HCT116 (cell line): Measurements from ENCODE around the gene TUNAR. TPM values are rescaled to one million over a fixed set of nuclear protein-coding genes. Genes with fewer than 3 reads are reported as not detected.

Experiments used
- ATAC-seq: fragments of 200-7000 bp; cut with Tn5 transposase; 2 replicates; pipeline ENCODE4 v1.9.1; 2020; ENCODE audit warnings: mild to moderate bottlenecking, moderate library complexity
- BruUV-seq: library from RNA; stranded (reverse); fragments of 400-500 nt; replicated peaks from 2 replicates; lab custom pipeline; 2021; lab: Mats Ljungman, UMichigan
- CTCF ChIA-PET: fragments of 300-600 bp; sonication (Branson Sonifier 250); formaldehyde crosslinking; loops from one replicate; lab custom pipeline; 2021; ENCODE audit warnings: antibody characterized with exemption; lab: Charles Lee
- POLR2A ChIA-PET: fragments of 300-600, 350-600 bp; sonication (Branson Sonifier 250); formaldehyde crosslinking; loops from one replicate; lab custom pipeline; 2021; ENCODE audit warnings: antibody characterized with exemption; lab: Charles Lee
- RAD21 ChIA-PET, 2 experiments: fragments of 300-600 bp; sonication (Branson Sonifier 250); formaldehyde crosslinking; loops; one replicate each; lab custom pipeline; 2023; ENCODE audit warnings: low total read pairs in 2 of 2; ENCODE audit not compliant: uncharacterized antibody in 2 of 2, unreplicated experiment in 2 of 2, low non-redundant PET in 1 of 2; lab: Charles Lee
- DNase-seq: peaks from one replicate; pipeline ENCODE4 v3.0.0-alpha.2; 2010; ENCODE audit warnings: low read depth, low spot score
- H2AFZ ChIP-seq: fragments of 200-600 bp; shearing (Covaris generic), sonication (generic); 2 replicates; pipeline ENCODE4 v1.6.1; 2017; ENCODE audit warnings: low read depth, mixed run types, mixed read lengths, antibody characterized with exemption, low read length; ENCODE audit not compliant: poor library complexity, severe bottlenecking
- H3K27ac ChIP-seq: 2 replicates; pipeline ENCODE4 v1.5.1; 2012; ENCODE audit warnings: low read depth, low read length
- H3K27me3 ChIP-seq: fragments of 200-600 bp; sonication (generic); 2 replicates; pipeline ENCODE4 v1.6.1; 2016; ENCODE audit warnings: mixed run types, low read length, mixed read lengths; ENCODE audit not compliant: insufficient read depth
- H3K36me3 ChIP-seq, 2 experiments: fragments of 200-500 bp in 1 of 2; fragments of 200-600 bp in 1 of 2; sonication (Bioruptor generic) in 1 of 2; sonication (generic) in 1 of 2; 2 replicates each; pipeline versions ENCODE4 v1.5.1 to v1.6.1; 2014 to 2016; ENCODE audit warnings: low read length in 2 of 2, inconsistent platforms in 1 of 2, mixed read lengths in 1 of 2, mixed run types in 1 of 2; ENCODE audit not compliant: insufficient read depth in 2 of 2, control insufficient read depth in 1 of 2
- H3K4me1 ChIP-seq, 2 experiments: fragments of 200-600 bp in 1 of 2; sonication (generic) in 1 of 2; 2 replicates each; pipeline versions ENCODE4 v1.5.1 to v1.6.1; 2012 to 2017; ENCODE audit warnings: low read length in 2 of 2, inconsistent platforms in 1 of 2, mild to moderate bottlenecking in 1 of 2, mixed read lengths in 1 of 2, mixed run types in 1 of 2, moderate library complexity in 1 of 2; ENCODE audit not compliant: insufficient read depth in 2 of 2, control insufficient read depth in 1 of 2
- H3K4me2 ChIP-seq: fragments of 200-600 bp; sonication (generic); 2 replicates; pipeline ENCODE4 v1.6.1; 2017; ENCODE audit warnings: mixed run types, low read length, mixed read lengths
- H3K4me3 ChIP-seq, 2 experiments: fragments of 200-600 bp in 1 of 2; sonication (generic) in 1 of 2; replicated peaks in 1 of 2; 2 replicates each; pipeline ENCODE4 v1.5.1; 2011 to 2016; ENCODE audit warnings: low read length in 2 of 2, control low read depth in 1 of 2, low read depth in 1 of 2, mild to moderate bottlenecking in 1 of 2, mixed read lengths in 1 of 2, mixed run types in 1 of 2
- H3K79me2 ChIP-seq: fragments of 200-600 bp; sonication (generic); 2 replicates; pipeline ENCODE4 v1.6.1; 2017; ENCODE audit warnings: mild to moderate bottlenecking, mixed run types, low read length, moderate library complexity, mixed read lengths; ENCODE audit not compliant: insufficient read depth
- H3K9ac ChIP-seq: fragments of 200-600 bp; sonication (generic); 2 replicates; pipeline ENCODE4 v1.6.1; 2016; ENCODE audit warnings: low read length, mixed read lengths
- H3K9me2 ChIP-seq: fragments of 200-600 bp; sonication (generic), shearing (Covaris generic); 2 replicates; pipeline ENCODE4 v1.6.1; 2017; ENCODE audit warnings: mixed run types, mild to moderate bottlenecking, moderate library complexity; ENCODE audit not compliant: insufficient read depth
- H3K9me3 ChIP-seq, 2 experiments: fragments of 200-500 bp in 1 of 2; fragments of 200-600 bp in 1 of 2; sonication (Bioruptor generic) in 1 of 2; sonication (generic) in 1 of 2; 2 replicates each; pipeline ENCODE4 v1.6.1; 2014 to 2017; ENCODE audit warnings: low read length in 2 of 2, mixed read lengths in 2 of 2, inconsistent platforms in 1 of 2, low read depth in 1 of 2, mild to moderate bottlenecking in 1 of 2, mixed run types in 1 of 2, moderate library complexity in 1 of 2; ENCODE audit not compliant: control insufficient read depth in 1 of 2, insufficient read depth in 1 of 2
- H4K20me1 ChIP-seq: fragments of 200-600 bp; sonication (generic), shearing (Covaris generic); 2 replicates; pipeline ENCODE4 v1.6.1; 2017; ENCODE audit warnings: mixed run types, mild to moderate bottlenecking, moderate library complexity; ENCODE audit not compliant: insufficient read depth
- ATF3 ChIP-seq: IDR thresholded peaks from 2 replicates; pipeline ENCODE4 v1.6.1; 2012
- CTCF ChIP-seq, 3 experiments: fragments of 200-600 bp in 1 of 3; sonication (generic) in 1 of 3; IDR thresholded peaks in 2 of 3; conservative IDR thresholded peaks in 1 of 3; 2 replicates each; pipeline ENCODE4 v1.5.1; 2012 to 2017; ENCODE audit warnings: low read depth in 2 of 3, low read length in 2 of 3, antibody characterized with exemption in 1 of 3, borderline replicate concordance in 1 of 3, control low read depth in 1 of 3, mild to moderate bottlenecking in 1 of 3, mixed read lengths in 1 of 3, mixed run types in 1 of 3, moderate library complexity in 1 of 3; ENCODE audit not compliant: insufficient read depth in 1 of 3
- EGR1 ChIP-seq: IDR thresholded peaks from 2 replicates; pipeline ENCODE4 v1.6.1; 2012; ENCODE audit warnings: low read depth
- FOSL1 ChIP-seq: IDR thresholded peaks from 2 replicates; pipeline ENCODE4 v1.6.1; 2012; ENCODE audit warnings: low read depth
- REST ChIP-seq: IDR thresholded peaks from 2 replicates; pipeline ENCODE4 v1.6.1; 2012; ENCODE audit warnings: low read depth
- SRF ChIP-seq: IDR thresholded peaks from 2 replicates; pipeline ENCODE4 v1.6.1; 2012; ENCODE audit warnings: low read depth
- TCF7L2 ChIP-seq: IDR thresholded peaks from 2 replicates; pipeline ENCODE4 v1.7.0; 2011; ENCODE audit warnings: borderline replicate concordance, inconsistent platforms; ENCODE audit not compliant: insufficient read depth, insufficient read length; ENCODE audit errors: extremely low read depth
- YY1 ChIP-seq: IDR thresholded peaks from 2 replicates; pipeline ENCODE4 v1.6.1; 2011; ENCODE audit warnings: low read length, low read depth, moderate library complexity, mild to moderate bottlenecking; ENCODE audit not compliant: insufficient replicate concordance; ENCODE audit errors: extremely low read depth
- intact Hi-C: fragments of 100-400 bp; cut with micrococcal nuclease; formaldehyde crosslinking; loops from 2 replicates; pipeline ENCODE4 v1.10.0; 2022
- total RNA-seq: library from RNA; stranded (reverse); gene quantifications from one replicate; pipeline ENCODE4 v1.2.1, GENCODE V29; 2021; ENCODE audit not compliant: unreplicated experiment
- TF ChIP-seq, protein P1 (sequence below): IDR thresholded peaks from 2 replicates; pipeline ENCODE4 v1.6.1; 2012

The TUNAR gene
- total RNA-seq, 1 experiment from 2014 or later: not detected

DNA sequence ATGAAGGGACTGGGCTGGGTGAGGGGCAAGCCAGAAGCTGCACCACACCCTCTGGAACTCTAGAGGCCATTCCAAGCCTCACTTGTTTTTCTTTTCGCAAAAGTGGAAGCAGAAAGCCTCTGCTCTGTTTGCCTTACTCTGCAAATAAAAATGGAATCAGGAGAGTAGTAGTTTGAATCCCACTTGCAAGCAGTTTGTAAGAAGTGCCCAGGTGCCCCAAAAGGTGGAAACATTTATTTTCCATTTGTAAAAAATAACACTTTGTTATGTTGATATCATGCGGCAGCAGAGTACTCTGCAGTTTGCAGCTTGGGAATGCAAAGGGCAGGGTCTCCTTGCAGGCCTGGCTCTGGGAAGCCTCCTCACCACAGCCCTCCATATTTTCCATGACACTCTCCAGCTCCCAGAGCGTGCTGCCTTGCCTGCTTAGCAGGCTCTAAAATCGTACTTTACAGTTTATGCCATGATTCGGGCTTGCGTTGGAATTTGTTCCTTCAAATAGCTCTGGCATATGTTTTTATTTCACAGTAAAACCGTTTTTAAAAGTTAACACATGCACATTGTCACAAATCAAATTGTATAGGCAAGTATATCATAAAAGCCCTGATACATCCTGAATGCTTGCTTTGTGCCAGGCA is 20.0 kb downstream of the TUNAR start:
- ChIA-PET CTCF (no interaction called here), RAD21 (no interaction called here)

More for the DNA sequence above, 20.0 kb downstream of the TUNAR start:
- Histone ChIP-seq H3K9me3 (no peaks in the 10 kb centered on the region), H3K79me2 (no peaks in the 10 kb centered on the region), H3K27ac (no peak overlapping the region), H3K9ac (no peak overlapping the region), H3K9me2 (no peaks in the 10 kb centered on the region), H3K4me3 (no peak overlapping the region), H3K27me3 (peaks cover 91% of the 10 kb centered on the region), H3K4me1 (0 out of 4 replicates have a peak, but pooled peaks cover 0 to 5% of the 10 kb centered on the region in 2 experiments), H3K36me3 (no peaks in the 10 kb centered on the region), H3K4me2 (no peak overlapping the region), H4K20me1 (no peaks in the 10 kb centered on the region), H2AFZ (no peak overlapping the region)
- no TSS peak for BruUV-seq
- intact Hi-C loops: loop anchor here (5.0 kb wide), 1 partner anchor 334 kb away; no protein-coding TSS in a partner anchor
- TF ChIP-seq SRF: no peak
- no peak for TF ChIP-seq EGR1
- TF ChIP-seq ATF3: no peak
- no peak for TF ChIP-seq FOSL1
- TF ChIP-seq CTCF (IDR thresholded peaks at IDR 0.05 in 2 of 3, conservative IDR thresholded peaks at IDR 0.05 in 1 of 3; ENCODE audit: borderline replicate concordance in 1 of 3, insufficient read depth in 1 of 3, low read depth in 2 of 3, low read length in 2 of 3): no peak
- TF ChIP-seq REST: no peak
- TF ChIP-seq, protein P1, sequence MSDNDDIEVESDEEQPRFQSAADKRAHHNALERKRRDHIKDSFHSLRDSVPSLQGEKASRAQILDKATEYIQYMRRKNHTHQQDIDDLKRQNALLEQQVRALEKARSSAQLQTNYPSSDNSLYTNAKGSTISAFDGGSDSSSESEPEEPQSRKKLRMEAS: no peak
- no peak for TF ChIP-seq TCF7L2
- no peak for TF ChIP-seq YY1
- no peak for ATAC-seq
- POLR2A ChIA-PET: no interaction called here
- no peak for DNase-seq
